AG04450 (cell line): ENCODE data around the gene TMEM245. TPM values are rescaled to one million over a fixed set of nuclear protein-coding genes. Genes with fewer than 3 reads are reported as not detected.

Experiments
- CTCF ChIA-PET: fragments of 300-600, 350-600 bp; formaldehyde crosslinking; extraction: SDS; loops from one replicate; lab custom pipeline; 2022; ENCODE audit warnings: antibody characterized with exemption, inconsistent platforms; lab: Charles Lee
- POLR2A ChIA-PET: fragments of 350-600 bp; formaldehyde crosslinking; extraction: SDS; loops from one replicate; lab custom pipeline; 2021; ENCODE audit warnings: antibody characterized with exemption, inconsistent platforms; lab: Yijun Ruan, JAX
- DNase-seq: peaks from one replicate; pipeline ENCODE4 v3.0.0-alpha.2; 2011; ENCODE audit warnings: low read depth, low spot score
- H3K27ac ChIP-seq: one replicate; pipeline ENCODE4 v1.5.1; 2012; ENCODE audit warnings: low read depth, low read length, control low read depth
- H3K27me3 ChIP-seq: one replicate; pipeline ENCODE4 v1.6.0; 2012; ENCODE audit warnings: low read length; ENCODE audit not compliant: control insufficient read depth, insufficient read depth
- H3K4me3 ChIP-seq: 2 replicates; pipeline ENCODE4 v1.5.1; 2011; ENCODE audit warnings: mild to moderate bottlenecking, low read depth, low read length, control low read depth
- H3K9me3 ChIP-seq: 2 replicates; pipeline ENCODE4 v1.5.1; 2012; ENCODE audit warnings: low read length; ENCODE audit not compliant: control insufficient read depth, insufficient read depth
- CTCF ChIP-seq: IDR thresholded peaks from 2 replicates; pipeline ENCODE4 v1.5.1; 2011; ENCODE audit warnings: low read depth, low read length, control low read depth, inconsistent platforms
- polyA plus RNA-seq: library from polyadenylated mRNA; depleted of rRNA; stranded (reverse); fragments of >200 nt; gene quantifications from 2 replicates; pipeline ENCODE4 v1.2.3, GENCODE V29; 2011

The TMEM245 gene
- polyA plus RNA-seq, 1 experiment, result 42.0 TPM

- DNase-seq, result no peak
- no peak for TF ChIP-seq CTCF
- POLR2A ChIA-PET, result no interaction called here
- no peaks in the 10 kb centered on the region for H3K9me3 ChIP-seq
- CTCF ChIA-PET, result interaction anchor here (1.3 kb wide), 2 partner anchors 16 to 19 kb away, joined by 3 to 6 read pairs; no protein-coding TSS in a partner anchor
- no peak overlapping the region for H3K4me3 ChIP-seq
- H3K27ac ChIP-seq, result no peak overlapping the region
- no peaks in the 10 kb centered on the region for H3K27me3 ChIP-seq
These were observed 37.6 kb downstream of the TMEM245 start for GRCh38 chr9:109082091-109082620.

DNA sequence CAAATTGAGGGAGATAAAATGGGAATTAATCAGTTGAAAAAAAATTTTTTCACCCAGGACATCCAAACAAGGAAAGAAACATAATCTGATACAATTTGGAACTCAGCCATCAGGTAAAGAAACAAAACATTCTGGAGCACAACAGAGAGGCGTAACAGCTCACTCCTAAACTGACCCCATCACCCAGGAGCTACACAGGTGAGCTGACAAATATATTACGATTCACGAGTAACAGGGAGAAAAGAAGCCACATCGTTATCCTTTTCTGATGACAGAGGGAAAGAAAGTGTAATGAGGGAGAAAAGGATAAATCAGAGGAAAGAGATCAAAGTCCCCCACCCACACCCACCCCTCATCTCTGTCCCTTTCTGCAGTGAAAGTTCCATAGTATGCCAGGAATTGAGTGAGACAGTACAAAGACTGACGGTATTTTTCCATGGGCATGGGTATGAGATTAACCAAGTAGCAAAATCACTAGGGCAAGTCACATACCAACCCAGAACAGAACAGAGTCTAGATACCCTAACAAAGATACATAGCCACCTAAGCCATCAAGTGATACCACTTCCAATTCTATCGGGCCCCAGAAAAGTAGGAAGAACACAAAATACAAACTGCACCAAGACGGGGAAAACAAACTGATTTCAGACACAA lies 45.4 kb downstream of the TMEM245 start:
- H3K4me3 ChIP-seq, result no peak overlapping the region
- no peaks in the 10 kb centered on the region for H3K9me3 ChIP-seq
- no peaks in the 10 kb centered on the region for H3K27me3 ChIP-seq
- CTCF ChIA-PET, result interaction anchor here (0.6 kb wide), 1 partner anchor 744 kb away, joined by 3 read pairs; no protein-coding TSS in a partner anchor
- no peak for TF ChIP-seq CTCF
- H3K27ac ChIP-seq, result no peak overlapping the region
- no peak for DNase-seq
- POLR2A ChIA-PET, result no interaction called here

DNA sequence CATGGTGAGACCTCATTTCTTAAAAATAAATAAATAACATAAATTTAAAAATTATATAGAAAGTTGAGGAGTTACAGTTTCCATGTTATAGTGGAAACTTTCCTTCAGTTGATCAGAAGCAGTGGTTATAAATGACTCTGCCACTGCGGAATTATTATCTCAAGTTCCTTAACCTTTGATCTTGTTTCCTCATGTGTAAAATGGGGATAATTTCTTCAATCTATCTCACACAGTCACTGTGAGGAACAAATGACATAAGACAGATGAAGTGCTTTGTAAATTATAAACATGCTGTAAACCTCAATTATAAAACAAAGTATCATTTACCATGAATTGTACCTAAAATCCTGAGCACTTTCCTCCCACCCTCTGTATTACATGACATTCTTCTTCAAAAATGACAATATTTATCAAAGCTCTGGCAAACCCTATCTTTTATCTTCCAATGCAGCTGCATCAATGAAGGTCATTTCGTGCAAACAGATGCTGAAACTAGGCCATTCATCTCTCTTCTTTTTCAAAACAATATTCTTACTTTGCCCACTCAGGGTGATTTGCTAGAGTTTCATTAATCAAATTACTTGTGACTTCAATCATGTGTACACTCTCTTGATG lies 46.8 kb downstream of the TMEM245 start:
- ChIA-PET CTCF (no interaction called here), POLR2A (interaction anchor here (0.6 kb wide), 1 partner anchor 15 kb away, joined by 6 read pairs; no protein-coding TSS in a partner anchor)
- Histone ChIP-seq H3K27ac (no peak overlapping the region), H3K4me3 (no peak overlapping the region), H3K9me3 (no peaks in the 10 kb centered on the region), H3K27me3 (no peaks in the 10 kb centered on the region)
- no peak for DNase-seq
- no peak for TF ChIP-seq CTCF

DNA sequence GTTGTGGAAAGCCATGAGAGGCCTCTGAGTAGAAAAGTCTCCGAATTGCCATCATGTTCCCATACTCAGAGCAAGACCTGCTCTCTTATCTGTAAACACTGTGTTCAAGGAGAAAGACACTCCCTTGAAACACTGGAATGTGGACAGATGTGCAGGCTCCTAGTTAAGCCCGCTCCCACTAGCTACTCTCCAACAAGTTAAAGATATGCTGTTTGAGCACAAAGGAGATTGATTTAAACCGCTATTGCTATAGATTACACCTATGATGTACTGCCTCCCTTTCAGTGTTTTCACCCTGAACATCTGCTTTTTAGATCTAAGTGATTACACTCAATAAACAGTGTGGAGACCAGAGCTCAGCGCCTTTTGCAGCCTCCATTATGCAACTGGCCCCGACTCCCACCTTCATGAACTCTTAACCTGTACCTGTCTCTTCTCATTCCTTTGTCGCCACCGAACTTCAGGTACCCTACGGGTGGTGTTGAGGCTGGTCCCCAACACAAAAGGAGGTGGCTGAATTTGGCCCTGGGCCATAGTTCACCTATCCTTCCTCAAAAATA lies 47.5 kb downstream of the TMEM245 start:
- TF ChIP-seq CTCF, result no peak
- no peak overlapping the region for H3K4me3 ChIP-seq
- no peaks in the 10 kb centered on the region for H3K27me3 ChIP-seq
- DNase-seq, result no peak
- ChIA-PET CTCF (no interaction called here), POLR2A (no interaction called here)
- no peak overlapping the region for H3K27ac ChIP-seq
- no peaks in the 10 kb centered on the region for H3K9me3 ChIP-seq

DNA sequence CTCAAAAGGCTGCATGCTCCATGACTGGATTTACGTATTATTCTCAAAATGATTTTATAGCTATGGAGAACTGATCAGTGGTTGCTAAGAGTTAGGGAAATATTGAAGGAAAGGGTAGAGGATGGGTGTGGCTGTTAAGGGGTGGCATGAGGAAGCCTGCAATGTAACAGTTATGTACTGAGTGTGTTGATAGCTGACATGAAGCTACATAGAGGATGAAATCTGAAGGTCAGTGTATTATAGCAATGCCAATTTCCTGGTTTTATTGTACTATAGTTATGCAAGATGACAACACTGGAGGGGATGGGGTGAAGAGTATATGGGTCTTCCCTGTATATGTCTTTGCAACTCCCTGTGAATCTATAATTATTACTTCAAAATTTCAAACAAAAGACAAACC lies 51.0 kb downstream of the TMEM245 start:
- no peaks in the 10 kb centered on the region for H3K9me3 ChIP-seq
- TF ChIP-seq CTCF, result no peak
- no peaks in the 10 kb centered on the region for H3K27me3 ChIP-seq
- POLR2A ChIA-PET, result no interaction called here
- H3K4me3 ChIP-seq, result no peak overlapping the region
- no peak overlapping the region for H3K27ac ChIP-seq
- CTCF ChIA-PET, result no interaction called here
- DNase-seq, result no peak
